ENCODE data around the gene SPON1. TPM values are rescaled to one million over a fixed set of nuclear protein-coding genes. Genes with fewer than 3 reads are reported as not detected.
A peak's percentile ranks its signal among the peaks of the same experiment; 100 is the strongest.

Gene SPON1
- total RNA-seq, 1 donor from 2014 or later: 5.0 TPM

- intact Hi-C loops (cut with DNase I): no loop called here
- peak; percentile 92 for ATAC-seq
- DNase-seq (ENCODE audit: missing footprints): peak; percentile 74
These were observed 227.4 kb downstream of the SPON1 start for GRCh38 chr11:14189874-14190273.

- intact Hi-C loops (cut with DNase I): no loop called here
- ATAC-seq (peak; percentile 79), DNase-seq (ENCODE audit: missing footprints) (no peak)
These were observed 228.7 kb downstream of the SPON1 start for GRCh38 chr11:14190992-14191778.

GRCh38 chr11:14193644-14194043, 231.1 kb downstream of the SPON1 start:
- ATAC-seq (no peak), DNase-seq (ENCODE audit: missing footprints) (no peak)
- intact Hi-C loops (cut with DNase I): no loop called here

GRCh38 chr11:14202251-14203196, 240.0 kb downstream of the SPON1 start:
- ATAC-seq: no peak
- DNase-seq (ENCODE audit: missing footprints): no peak
- intact Hi-C loops (cut with DNase I): no loop called here

- ATAC-seq: no peak
- intact Hi-C loops (cut with DNase I): no loop called here
- DNase-seq (ENCODE audit: missing footprints): no peak
These were observed 240.8 kb downstream of the SPON1 start for GRCh38 chr11:14203321-14203720.

- ATAC-seq (no peak), DNase-seq (ENCODE audit: missing footprints) (no peak)
- intact Hi-C loops (cut with DNase I): no loop called here
These were observed 250.5 kb downstream of the SPON1 start for GRCh38 chr11:14212986-14213385.

- ATAC-seq: no peak
- intact Hi-C loops (cut with DNase I): no loop called here
- DNase-seq (ENCODE audit: missing footprints): no peak
These were observed 256.2 kb downstream of the SPON1 start for GRCh38 chr11:14218728-14219127.

- no peak for DNase-seq (ENCODE audit: missing footprints)
- no peak for ATAC-seq
These were observed 261.2 kb downstream of the SPON1 start for GRCh38 chr11:14223636-14224288.

GRCh38 chr11:14224395-14224794, 261.9 kb downstream of the SPON1 start:
- intact Hi-C loops (cut with DNase I): no loop called here
- ATAC-seq (no peak), DNase-seq (ENCODE audit: missing footprints) (no peak)

More at GRCh38 chr11:14223636-14224288, 261.2 kb downstream of the SPON1 start:
- intact Hi-C loops (cut with DNase I): no loop called here

- intact Hi-C loops (cut with DNase I): no loop called here
- DNase-seq (ENCODE audit: missing footprints): no peak
- ATAC-seq: no peak
These were observed 263.1 kb downstream of the SPON1 start for GRCh38 chr11:14225666-14226065.

- DNase-seq (ENCODE audit: missing footprints) (no peak), ATAC-seq (no peak)
- intact Hi-C loops (cut with DNase I): no loop called here
These were observed 265.8 kb downstream of the SPON1 start for GRCh38 chr11:14228356-14228755.

- ATAC-seq (no peak), DNase-seq (ENCODE audit: missing footprints) (no peak)
- intact Hi-C loops (cut with DNase I): no loop called here
These were observed 266.9 kb downstream of the SPON1 start for GRCh38 chr11:14229472-14229871.

GRCh38 chr11:14230407-14230806, 267.9 kb downstream of the SPON1 start:
- intact Hi-C loops (cut with DNase I): no loop called here
- ATAC-seq: no peak

GRCh38 chr11:14232652-14233051, 270.1 kb downstream of the SPON1 start:
- intact Hi-C loops (cut with DNase I): no loop called here
- ATAC-seq (no peak), DNase-seq (ENCODE audit: missing footprints) (no peak)

More at GRCh38 chr11:14230407-14230806, 267.9 kb downstream of the SPON1 start:
- DNase-seq (ENCODE audit: missing footprints): no peak

GRCh38 chr11:14234446-14234845, 271.9 kb downstream of the SPON1 start:
- intact Hi-C loops (cut with DNase I): no loop called here
- DNase-seq (ENCODE audit: missing footprints): no peak
- peak; percentile 81 for ATAC-seq

GRCh38 chr11:14235701-14236100, 273.2 kb downstream of the SPON1 start:
- intact Hi-C loops (cut with DNase I): no loop called here
- no peak for ATAC-seq
- DNase-seq (ENCODE audit: missing footprints): no peak

GRCh38 chr11:14237444-14237961, 275.0 kb downstream of the SPON1 start:
- ATAC-seq (no peak), DNase-seq (ENCODE audit: missing footprints) (no peak)
- intact Hi-C loops (cut with DNase I): no loop called here

GRCh38 chr11:14240221-14240620, 277.7 kb downstream of the SPON1 start:
- intact Hi-C loops (cut with DNase I): no loop called here
- ATAC-seq: no peak

GRCh38 chr11:14240951-14241350, 278.4 kb downstream of the SPON1 start:
- intact Hi-C loops (cut with DNase I): no loop called here
- DNase-seq (ENCODE audit: missing footprints): no peak
- ATAC-seq: no peak

More at GRCh38 chr11:14240221-14240620, 277.7 kb downstream of the SPON1 start:
- no peak for DNase-seq (ENCODE audit: missing footprints)
